ENCODE measurements around the gene FAM168A. TPM values are rescaled to one million over a fixed set of nuclear protein-coding genes. Genes with fewer than 3 reads are reported as not detected.

The FAM168A gene
- polyA plus RNA-seq, 2 of the 4 experiments (the other 2 are of a cell fraction), result 15.3 to 19.2 TPM

GRCh38 chr11:73637012-73637411 is 39.1 kb upstream of the FAM168A start:
- Histone ChIP-seq H3K27ac (no peak overlapping the region), H3K4me2 (no peak overlapping the region), H3K4me3 (no peak overlapping the region), H3K9me3 (no peaks in the 10 kb centered on the region), H3K4me1 (no peaks in the 10 kb centered on the region)
- FAIRE-seq (no peak), ATAC-seq (no peak), DNase-seq (ENCODE audit: low read depth in 1 of 2, low spot score in 1 of 2) (no peak)
- ChIA-PET CTCF (interaction anchor here (0.9 to 2.8 kb wide), 6 partner anchors 11 to 24 kb away, joined by 3 to 24 read pairs (median 8); no protein-coding TSS in a partner anchor), POLR2A (no interaction called here)
- 51% methylated on average over 1 of the region's 1 CpG for WGBS (ENCODE audit: missing lambda C conversion rate)
- TF ChIP-seq CTCF (IDR thresholded peaks at IDR 0.05), result no peak
- TF ChIP-seq RNF2 (IDR thresholded peaks at IDR 0.05; ENCODE audit: borderline replicate concordance, low read depth), result no peak
- TF ChIP-seq KDM5A (IDR thresholded peaks at IDR 0.05), result no peak
- no peak for TF ChIP-seq HOXA7 (CRISPR knock-in tag; IDR thresholded peaks at IDR 0.05)
- TF ChIP-seq ZFP36 (IDR thresholded peaks at IDR 0.05; ENCODE audit: borderline replicate concordance, partially characterized antibody), result no peak
- TF ChIP-seq HOXB13 (CRISPR knock-in tag; IDR thresholded peaks at IDR 0.05; ENCODE audit: low read depth), result no peak
- TF ChIP-seq E2F6 (IDR thresholded peaks at IDR 0.05; ENCODE audit: borderline replicate concordance, low read depth), result no peak
- TF ChIP-seq RFX5 (IDR thresholded peaks at IDR 0.05), result no peak
- TF ChIP-seq CEBPB (IDR thresholded peaks at IDR 0.05), result no peak
- no peak for TF ChIP-seq BHLHE40 (IDR thresholded peaks at IDR 0.05; ENCODE audit: low read depth, low read length)
- TF ChIP-seq HEYL (CRISPR knock-in tag; IDR thresholded peaks at IDR 0.05), result no peak
- no peak for TF ChIP-seq CHD4 (IDR thresholded peaks at IDR 0.05; ENCODE audit: borderline replicate concordance)
- no peak for TF ChIP-seq ESRRA (IDR thresholded peaks at IDR 0.05; ENCODE audit: borderline replicate concordance, low read length)
- TF ChIP-seq POLR2A (IDR thresholded peaks at IDR 0.05; ENCODE audit: low read length), result no peak
- TF ChIP-seq ZSCAN20 (CRISPR knock-in tag; IDR thresholded peaks at IDR 0.05), result no peak

DNA sequence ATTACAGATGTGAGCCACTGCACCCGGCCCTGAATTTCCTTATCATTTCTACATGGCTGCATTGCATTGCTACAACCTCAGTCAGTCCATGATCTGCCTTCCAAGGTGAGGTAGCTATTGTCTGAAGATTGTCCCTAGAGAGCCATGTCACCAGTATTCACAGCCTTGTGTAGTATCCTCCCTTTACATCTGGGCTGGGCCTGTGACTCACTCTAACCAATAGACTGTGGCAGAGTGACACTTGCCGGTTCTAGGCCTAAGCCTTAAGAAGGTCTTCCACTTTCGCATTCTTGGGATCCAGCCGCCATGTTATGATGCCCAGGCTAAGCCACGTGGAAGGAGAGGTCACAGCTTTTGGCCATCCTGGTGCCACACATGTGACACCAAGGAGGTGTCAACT is 38.3 kb upstream of the FAM168A start:
- 82% methylated on average over 5 of the region's 5 CpGs for WGBS (ENCODE audit: missing lambda C conversion rate)
- no peak for DNase-seq (ENCODE audit: low read depth in 1 of 2, low spot score in 1 of 2)
- FAIRE-seq, result no peak
- Histone ChIP-seq H3K27ac (no peak overlapping the region), H3K9me3 (no peaks in the 10 kb centered on the region), H3K4me3 (no peak overlapping the region), H3K4me1 (no peaks in the 10 kb centered on the region), H3K4me2 (no peak overlapping the region)
- TF ChIP-seq MAZ (IDR thresholded peaks at IDR 0.05; ENCODE audit: borderline replicate concordance, low read depth, low read length), result no peak
- no peak for TF ChIP-seq EP300 (IDR thresholded peaks at IDR 0.05)
- TF ChIP-seq NFE2L2 (conservative IDR thresholded peaks at IDR 0.05; ENCODE audit: low read length), result no peak
- TF ChIP-seq TFCP2L1 (CRISPR knock-in tag; IDR thresholded peaks at IDR 0.05), result no peak
- TF ChIP-seq RARB (CRISPR knock-in tag; IDR thresholded peaks at IDR 0.05), result no peak
- no peak for TF ChIP-seq NR3C1 (IDR thresholded peaks at IDR 0.05)
- no peak for TF ChIP-seq TP53 (CRISPR knock-in tag; IDR thresholded peaks at IDR 0.05)
- TF ChIP-seq, protein P1, sequence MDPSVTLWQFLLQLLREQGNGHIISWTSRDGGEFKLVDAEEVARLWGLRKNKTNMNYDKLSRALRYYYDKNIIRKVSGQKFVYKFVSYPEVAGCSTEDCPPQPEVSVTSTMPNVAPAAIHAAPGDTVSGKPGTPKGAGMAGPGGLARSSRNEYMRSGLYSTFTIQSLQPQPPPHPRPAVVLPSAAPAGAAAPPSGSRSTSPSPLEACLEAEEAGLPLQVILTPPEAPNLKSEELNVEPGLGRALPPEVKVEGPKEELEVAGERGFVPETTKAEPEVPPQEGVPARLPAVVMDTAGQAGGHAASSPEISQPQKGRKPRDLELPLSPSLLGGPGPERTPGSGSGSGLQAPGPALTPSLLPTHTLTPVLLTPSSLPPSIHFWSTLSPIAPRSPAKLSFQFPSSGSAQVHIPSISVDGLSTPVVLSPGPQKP (IDR thresholded peaks at IDR 0.05; ENCODE audit: low read depth, low read length), result no peak
- TF ChIP-seq POLR2AphosphoS2 (conservative IDR thresholded peaks at IDR 0.05; ENCODE audit: low read length), result no peak
- TF ChIP-seq FOXS1 (CRISPR knock-in tag; IDR thresholded peaks at IDR 0.05), result no peak
- TF ChIP-seq, protein P2, sequence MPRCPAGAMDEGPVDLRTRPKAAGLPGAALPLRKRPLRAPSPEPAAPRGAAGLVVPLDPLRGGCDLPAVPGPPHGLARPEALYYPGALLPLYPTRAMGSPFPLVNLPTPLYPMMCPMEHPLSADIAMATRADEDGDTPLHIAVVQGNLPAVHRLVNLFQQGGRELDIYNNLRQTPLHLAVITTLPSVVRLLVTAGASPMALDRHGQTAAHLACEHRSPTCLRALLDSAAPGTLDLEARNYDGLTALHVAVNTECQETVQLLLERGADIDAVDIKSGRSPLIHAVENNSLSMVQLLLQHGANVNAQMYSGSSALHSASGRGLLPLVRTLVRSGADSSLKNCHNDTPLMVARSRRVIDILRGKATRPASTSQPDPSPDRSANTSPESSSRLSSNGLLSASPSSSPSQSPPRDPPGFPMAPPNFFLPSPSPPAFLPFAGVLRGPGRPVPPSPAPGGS (IDR thresholded peaks at IDR 0.05), result no peak
- POLR2A ChIA-PET, result no interaction called here
- CTCF ChIA-PET, result interaction anchor here (1.1 to 2.8 kb wide), 5 partner anchors 10 to 25 kb away, joined by 3 to 24 read pairs (median 9); no protein-coding TSS in a partner anchor
- no peak for ATAC-seq

Measured in A549 (cell line).